MV-4-11 (cell line): Measurements from ENCODE around the gene RIMBP2.

Experiments
- DNase-seq: peaks from one replicate; lab custom pipeline; 2025; lab: John Stamatoyannopoulos, UW

RIMBP2 gene

DNA sequence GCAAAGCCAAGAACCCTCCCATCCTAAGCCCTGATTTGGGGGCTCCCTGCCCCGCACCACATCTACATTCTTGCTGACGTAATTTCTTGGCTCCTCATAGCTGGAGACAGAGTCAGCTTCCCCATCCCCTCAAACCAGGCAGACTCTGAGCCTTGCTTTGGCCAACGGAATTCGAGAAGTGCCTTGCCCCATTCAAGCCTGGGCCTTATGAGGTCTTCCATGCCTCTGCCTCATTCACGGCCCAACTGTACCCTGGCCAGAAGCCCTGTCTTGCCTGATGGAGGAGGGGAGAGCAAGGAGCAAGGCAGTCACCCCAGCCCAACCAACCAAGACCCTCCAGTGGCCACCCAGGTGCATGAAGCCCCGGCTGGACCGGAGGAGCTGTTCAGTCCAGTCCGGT, 214.3 kb downstream of the RIMBP2 start:
- no peak for DNase-seq

DNA sequence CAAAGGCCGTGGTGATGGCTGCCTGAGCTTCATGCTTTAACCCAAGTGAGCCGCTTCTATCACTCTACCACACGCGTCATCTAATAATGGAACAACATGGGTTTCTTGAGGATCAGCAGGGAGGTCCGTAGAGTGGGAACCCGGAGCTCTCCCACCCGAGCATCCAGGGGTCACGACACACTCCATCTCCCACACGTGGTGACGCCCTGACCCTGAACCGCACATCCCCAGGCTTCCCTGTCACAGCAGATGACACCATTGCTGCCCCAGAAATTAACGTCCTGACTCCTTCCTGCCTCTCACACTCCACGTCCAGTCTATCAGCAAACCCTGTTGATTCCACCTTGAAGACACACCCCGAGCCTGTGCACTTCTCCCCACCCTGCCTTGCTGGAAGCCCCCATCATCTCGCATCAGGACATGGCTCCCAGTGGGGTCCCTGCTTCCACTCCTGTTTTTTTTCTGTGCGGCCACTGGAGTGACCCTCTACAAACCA, 215.2 kb downstream of the RIMBP2 start:
- no peak for DNase-seq

DNA sequence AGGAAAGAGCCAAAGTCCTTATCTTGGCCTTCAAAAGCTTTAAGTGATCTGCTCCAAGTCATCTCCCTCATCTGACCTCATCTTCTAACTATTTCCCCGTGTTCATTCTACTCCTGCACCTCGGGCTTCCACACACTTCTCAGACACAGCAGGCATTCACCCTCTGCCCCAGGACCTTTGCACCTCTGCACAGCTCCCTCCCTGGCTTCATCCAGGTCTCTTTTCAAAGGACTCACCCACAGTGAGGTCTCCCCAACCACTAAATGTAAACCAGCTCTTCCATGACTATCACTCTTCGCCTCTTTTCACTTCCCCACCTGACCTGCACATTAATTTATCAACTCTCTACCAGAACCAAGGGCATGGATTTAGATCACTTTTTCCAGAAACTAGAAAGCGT, 216.6 kb downstream of the RIMBP2 start:
- DNase-seq, result no peak

DNA sequence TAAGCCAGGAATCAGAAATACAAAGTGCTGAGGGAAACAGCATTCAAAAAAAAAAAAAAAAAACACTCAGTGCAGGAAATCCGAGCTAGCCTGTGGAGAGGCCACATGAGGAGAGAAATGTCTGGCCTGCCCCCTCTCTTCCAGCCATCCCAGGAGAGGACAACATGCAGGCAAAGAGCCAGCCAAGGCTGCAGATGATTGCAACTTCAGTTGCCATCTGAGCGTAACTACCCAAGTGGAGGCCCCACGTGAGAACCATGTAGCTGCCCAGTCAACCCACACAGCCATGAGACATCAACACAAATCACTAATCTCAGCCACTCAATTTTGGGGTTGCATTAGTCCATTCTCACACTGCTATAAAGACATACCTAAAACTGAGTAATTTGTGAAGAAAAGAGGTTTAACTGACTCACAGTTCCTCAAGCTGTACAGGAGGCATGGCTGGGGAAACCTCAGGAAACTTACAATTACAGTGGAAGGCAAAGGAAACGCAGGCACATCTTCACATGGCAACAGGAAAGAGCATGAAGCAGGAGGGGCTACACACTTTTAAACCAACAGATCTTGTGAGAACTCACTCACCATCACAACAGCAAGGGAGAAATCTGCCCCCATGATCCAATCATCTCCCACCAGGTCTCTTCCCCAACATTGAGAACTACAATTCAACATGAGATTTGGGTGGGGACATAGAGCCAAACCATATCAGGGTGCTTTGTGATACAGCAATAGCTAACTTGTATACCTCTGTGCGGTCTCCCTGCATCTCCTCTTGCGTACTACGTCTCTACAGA, 217.3 kb downstream of the RIMBP2 start:
- no peak for DNase-seq

DNA sequence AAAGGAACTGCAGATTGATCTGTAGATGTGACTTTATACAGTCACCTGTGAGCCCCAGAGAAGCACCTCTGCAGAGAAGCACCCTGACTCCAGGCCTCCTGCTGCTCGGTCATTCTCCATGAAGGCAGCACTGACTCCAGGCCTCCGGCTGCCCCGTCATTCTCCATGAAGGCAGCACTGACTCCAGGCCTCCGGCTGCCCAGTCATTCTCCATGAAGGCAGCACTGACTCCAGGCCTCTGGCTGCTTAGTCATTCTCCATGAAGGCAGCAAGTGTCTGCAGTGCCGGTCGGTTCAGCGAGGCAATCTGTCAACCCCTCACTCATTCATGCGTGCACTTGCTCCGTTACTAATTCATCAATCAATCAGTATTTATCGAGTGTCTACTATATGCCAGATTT, 218.1 kb downstream of the RIMBP2 start:
- no peak for DNase-seq

DNA sequence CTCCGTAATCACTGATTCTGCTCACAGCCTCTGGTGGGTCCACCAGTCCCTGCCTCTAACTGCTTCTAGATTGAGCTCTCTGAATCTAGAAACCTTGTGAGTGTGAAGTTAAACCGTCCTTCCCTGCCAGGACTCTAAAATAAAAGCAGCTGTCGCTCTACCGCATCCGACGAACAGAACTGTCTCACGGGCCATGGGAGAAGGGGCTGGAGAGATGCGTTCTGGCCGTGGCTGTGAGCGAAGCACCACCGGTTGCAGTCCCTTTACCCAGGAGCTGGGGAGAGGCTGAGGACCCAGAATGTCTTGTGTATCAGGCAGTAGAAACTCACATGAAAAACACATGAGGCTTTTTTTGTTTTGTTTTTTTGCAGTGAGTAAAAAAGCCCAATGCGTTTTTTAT, 218.8 kb downstream of the RIMBP2 start:
- DNase-seq, result no peak

DNA sequence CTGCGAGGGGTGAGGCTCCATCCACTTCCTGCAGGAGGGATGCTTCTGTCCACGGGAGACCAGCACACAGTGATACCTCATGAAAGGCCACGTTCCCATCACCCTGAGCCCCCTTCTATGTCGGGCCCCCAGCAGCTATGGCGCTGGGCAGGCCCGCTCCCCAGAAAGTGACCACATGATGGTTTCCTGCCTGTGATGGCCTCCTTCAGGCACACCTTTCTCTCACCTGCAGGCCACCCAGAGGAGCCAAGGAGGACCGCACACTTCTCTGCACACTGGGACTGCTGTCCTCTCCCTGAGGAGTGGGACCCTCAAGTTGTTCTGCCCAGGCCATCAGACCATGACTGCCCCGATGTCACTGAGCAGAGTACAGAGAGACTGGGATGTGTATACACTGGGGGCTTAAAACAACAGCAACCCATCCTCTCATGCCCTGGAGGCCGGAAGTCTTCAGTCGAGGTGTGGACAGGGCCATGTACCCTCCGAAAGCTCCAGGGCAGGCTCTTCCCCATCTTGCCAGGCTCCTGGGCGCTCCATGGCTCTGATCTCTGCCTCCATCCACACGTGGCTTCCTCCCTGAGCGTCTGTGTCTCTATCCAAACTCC, 219.5 kb downstream of the RIMBP2 start:
- no peak for DNase-seq

DNA sequence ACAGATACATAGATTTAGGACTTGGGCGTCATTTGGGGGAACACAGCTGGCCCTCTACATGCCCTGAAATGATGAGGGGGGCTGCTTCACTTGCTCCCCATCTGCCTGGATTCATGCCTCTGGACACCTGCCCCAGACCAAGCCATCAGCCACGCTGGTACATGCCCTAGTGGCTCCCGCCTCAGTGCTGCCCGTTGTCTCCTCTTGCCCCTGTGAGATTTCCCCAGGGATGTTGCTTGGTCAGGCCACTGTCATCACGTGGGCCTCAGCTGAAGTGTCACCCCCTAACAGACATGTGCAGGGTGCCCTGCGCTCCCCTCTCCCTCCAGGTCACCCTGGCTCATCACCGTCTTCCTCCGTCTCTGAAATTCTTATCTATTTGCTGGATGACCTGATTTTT, 220.9 kb downstream of the RIMBP2 start:
- DNase-seq, result no peak

DNA sequence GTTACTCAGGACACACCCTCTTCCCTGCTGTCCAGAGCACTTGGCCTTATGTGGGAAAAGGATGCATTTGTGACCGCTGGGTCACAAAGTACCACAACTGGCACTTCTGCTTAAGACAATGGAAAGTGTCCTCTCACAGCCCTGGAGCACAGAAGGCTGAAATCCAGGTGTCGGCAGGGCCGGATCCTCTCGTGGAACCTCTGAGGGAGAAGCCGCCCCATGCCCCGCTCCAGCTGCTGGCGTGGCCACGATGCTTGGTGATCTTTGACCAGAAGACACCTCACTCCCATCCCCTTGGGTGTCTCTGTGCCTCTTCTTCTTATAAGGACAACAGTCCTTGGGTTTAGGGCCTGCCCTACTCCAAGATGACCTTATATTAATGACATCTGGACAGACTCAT, 221.4 kb downstream of the RIMBP2 start:
- no peak for DNase-seq

DNA sequence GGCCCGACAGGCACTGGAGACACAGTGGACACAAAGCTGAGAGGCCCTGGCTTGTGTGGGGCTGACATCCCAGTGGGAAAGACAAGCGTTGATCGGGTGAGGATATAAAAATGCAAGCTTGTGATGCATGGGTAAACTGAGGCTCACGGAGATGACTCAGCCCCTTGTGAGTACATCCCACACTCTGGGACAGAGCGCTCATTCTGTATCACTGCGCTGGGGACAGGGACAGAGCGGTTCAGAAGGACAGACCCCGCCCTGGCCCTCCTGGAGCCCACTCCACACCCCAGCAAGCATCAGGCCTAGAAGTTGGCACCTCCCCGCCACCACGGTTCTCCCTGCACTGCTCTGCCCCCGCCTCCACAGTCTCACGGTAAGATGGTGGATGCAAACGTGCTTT, 222.1 kb downstream of the RIMBP2 start:
- DNase-seq, result no peak

DNA sequence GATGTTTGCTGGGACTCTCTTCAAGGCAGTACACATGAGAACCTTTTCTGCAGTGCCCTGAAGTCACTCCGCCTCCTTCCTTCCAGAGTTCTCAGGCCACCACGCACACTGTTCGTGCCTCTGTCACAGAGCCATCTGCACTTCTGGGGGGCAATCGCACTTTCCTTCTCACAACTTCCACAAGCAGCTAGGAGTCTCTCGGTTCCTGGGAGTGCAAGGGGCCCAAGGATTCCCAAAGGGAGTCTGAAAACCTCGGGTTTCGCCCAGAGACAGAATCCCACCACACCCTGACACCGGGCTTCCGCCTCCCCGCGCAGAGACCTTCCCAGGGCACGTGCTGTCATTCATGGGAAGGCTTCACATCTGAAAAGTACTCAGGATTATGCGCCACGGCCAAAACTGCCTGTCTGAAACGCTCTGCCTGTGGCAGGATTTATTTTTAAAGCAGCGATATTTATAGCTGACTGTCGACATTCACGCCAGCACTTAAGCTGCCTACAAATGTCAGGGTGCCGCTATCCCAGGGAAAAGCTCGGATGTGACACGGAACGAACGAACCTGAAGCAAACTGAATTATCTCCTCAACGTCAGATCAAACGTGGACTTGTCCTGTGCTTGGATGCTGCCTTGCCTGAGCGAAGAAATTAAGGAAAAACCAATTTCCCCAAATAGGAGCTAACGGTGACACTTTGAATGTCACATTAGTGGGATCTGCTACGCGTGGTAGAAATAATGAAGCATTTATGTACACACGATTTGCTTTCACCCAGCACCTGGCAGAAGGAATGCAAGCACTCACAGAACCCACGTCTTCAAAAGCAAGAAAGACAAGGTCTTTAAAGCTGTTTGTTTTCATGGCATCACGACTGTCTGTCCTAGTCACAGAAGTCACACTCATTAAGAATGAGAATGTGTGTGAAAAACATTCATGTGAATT, 224.4 kb downstream of the RIMBP2 start:
- DNase-seq, result no peak

DNA sequence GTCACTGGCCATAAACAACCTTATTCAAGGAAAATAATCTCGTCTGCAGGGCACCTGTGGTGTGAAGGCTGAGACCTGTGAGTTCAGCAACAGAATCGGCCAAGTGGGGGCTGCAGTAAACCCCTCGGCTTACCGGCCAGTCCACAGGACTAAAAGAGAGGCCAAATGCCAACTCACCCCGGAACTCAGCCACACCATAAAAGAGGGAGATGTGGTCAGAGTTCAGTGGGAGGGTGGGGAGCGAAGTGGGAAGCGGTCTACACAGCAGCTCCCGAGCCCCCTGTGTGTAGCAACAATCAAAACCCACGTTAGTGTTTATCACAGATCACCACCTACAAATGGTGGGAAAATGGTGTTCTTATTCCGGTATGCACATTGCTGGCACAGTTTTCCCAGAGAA, 225.4 kb downstream of the RIMBP2 start:
- DNase-seq, result no peak

DNA sequence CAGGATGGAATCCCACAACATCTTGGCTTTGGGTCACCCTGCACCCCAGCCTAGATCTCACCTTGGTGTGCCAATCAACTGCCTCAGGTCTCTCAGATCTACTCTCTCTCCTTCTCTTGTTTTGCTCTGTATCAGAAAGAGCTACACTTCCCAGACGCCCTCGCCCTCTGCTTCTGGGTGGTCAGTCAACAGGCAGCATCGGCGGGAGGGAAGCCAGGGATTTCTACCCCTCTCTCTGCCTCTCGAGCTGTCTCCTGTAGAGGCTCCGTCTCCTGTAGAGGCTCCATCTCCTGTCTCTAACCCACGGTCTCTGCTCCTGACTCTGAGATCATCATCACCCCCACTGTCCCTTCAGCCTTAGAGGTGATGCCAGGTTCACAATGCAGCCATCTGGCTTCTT, 226.8 kb downstream of the RIMBP2 start:
- no peak for DNase-seq

DNA sequence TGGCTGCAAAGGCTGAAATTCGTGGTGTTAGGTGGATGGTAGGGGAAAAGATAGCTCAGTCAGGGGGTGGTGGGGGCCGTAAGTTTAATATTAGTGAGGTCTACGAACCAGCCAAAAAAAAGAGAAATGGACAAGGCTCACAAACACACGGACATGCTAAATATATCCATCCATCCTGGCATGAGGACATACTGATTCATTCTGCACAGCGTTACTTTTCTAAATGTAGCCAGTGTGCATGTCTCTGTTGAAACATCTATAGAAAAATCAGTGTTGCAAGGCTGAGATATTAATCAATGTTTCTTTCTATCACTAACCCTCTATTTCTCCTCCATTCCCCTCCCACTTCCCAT, 227.8 kb downstream of the RIMBP2 start:
- no peak for DNase-seq

DNA sequence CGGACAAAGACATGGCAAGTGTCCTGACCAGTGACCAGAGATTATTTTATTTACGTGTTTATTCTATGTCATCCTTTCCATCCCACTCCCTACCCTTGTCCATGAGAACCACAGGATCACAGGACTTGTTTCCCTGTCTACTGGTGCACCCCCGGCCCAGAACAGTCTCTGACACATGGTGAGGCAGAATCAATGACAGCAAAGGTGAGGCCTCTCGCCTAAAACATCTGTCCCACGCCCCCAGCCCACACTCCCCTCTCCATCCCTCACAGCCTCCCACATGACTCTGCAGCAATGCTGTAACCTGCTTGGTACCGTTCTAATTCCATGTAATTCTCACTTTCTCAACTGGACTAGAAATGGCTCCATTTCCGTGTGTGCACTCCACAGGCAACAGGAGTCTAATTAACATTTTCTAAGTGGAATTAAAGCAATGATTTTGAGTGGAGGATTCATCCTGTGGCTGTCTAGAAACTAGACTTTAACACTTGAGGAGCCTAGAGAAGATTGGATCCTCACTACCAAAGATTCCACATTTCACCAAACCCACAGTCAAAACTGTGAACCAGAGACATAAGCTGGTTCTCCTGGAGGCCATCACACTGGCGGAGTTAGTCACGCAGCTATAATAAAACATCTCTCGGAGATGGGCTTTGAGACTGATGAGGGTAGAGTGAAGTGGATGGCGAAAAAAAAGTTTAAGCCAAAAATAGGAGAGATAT, 228.3 kb downstream of the RIMBP2 start:
- no peak for DNase-seq

DNA sequence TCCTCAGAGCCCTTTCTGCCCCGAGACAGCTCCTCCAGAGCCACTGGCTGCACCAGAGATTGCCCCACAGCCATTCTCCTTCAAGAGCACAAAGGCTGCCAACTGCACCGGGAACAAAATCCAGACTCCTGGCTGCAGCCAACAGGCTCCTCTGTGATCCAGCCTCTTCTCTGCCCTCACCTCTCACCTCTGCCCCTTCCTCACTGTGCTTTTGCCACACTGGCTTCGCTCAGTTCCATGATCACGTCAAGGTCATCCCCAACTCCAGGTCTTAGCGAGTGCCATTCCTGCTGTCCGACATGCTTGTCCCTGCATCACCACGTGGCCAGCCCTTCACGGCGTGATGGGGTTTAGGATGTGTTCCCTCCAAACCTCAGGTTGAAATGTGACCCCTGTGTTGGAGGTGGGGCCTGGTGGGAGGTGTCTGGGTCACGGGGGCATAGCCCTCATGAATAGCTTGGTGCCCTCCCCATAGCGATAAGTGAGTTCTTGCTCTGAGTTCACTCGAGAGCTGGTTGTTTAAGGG, 229.1 kb downstream of the RIMBP2 start:
- no peak for DNase-seq

DNA sequence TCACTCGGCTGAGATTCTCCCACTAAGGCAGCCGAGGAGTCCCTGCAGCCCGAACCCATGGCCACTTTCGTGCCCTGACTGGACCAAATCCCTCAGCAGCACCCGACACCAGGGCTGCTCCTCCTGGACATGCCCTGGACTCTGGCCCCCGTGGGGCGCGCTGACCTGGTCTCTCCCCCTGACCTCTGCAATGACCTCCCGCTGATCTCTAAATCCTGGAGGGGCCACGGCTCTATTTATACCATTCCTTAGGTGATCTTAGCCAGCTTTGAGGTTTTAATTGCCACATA, 230.0 kb downstream of the RIMBP2 start:
- no peak for DNase-seq

DNA sequence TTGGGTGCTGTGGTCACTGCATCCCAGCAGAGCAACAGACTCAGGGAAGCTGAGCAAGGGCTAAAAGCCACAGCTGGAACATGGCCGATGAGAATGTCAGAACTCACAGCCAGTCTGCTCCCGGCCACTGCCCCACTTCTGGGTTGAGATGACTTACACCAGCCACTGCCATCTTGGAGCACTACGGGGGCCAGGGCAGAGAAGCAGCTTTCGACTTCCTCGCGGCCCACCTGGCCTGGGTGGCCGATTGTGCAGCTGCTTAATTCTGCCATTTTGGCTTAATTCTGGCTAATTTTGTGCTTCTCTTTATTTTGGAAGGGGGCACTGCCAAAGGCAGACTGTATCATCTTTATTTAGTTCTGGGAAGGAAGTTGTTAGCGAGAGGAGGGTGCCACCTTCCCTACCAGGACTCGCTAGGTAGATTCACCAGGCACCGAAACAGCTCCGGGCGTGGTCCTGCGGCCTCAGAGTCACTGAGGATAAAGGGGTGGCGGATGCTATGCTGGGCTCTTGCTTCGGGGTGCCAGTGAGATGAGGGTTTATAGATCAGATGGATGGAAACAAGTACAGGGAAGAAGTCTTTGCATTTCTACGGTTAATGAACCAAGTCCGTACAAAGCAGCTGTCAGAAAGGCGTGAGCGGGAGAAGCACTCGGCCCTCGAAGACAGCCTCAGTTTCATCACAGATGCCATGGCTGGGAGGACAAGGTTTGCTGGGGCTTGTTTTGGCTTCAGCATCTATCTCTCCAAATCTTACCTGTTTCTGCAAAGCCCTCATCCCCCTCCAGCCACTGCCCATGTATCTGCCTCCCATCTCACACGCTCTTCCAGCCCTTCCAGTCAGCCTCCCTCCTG, 230.6 kb downstream of the RIMBP2 start:
- DNase-seq, result no peak

DNA sequence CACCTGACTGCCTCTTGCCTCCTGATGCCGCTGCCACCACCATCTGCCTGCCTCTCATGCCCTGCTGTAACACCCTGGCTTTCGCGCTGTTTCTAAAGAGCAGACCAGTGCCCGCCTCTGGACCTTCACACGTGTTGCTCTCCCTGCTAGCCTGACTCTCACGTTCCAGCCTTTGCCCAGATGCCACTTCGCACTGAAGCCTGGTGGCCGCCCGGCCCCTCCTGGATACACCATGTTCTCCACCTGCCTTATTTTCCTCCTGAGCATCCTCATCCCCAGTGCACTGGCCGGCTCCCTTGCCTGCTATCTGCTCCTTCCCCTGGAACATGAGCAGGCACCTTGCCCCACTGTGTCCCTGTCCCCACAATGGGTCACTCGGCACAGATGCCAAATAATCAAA, 231.9 kb downstream of the RIMBP2 start:
- no peak for DNase-seq

DNA sequence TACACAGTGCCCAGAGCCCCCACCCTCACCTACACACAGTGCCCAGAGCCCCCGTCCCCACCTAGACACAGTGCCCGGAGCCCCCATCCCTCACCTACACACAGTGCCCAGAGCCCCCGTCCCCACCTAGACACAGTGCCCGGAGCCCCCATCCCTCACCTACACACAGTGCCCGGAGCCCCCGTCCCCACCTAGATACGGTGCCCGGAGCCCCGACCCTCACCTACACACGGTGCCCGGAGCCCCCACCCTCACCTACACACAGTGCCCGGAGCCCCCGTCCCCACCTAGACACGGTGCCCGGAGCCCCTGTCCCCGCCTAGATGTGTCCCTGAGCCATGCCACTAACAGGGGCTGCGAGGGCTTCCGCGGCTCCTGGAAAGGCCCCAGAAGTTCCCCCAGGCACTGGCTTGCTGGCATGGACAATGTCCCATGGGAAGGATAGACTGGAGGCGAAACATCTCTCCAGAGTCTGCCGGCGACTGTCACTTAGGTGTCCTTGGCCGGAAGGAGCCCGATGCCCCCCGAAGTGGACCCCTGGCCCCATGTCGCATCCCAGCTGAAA, 232.4 kb downstream of the RIMBP2 start:
- DNase-seq, result no peak

DNA sequence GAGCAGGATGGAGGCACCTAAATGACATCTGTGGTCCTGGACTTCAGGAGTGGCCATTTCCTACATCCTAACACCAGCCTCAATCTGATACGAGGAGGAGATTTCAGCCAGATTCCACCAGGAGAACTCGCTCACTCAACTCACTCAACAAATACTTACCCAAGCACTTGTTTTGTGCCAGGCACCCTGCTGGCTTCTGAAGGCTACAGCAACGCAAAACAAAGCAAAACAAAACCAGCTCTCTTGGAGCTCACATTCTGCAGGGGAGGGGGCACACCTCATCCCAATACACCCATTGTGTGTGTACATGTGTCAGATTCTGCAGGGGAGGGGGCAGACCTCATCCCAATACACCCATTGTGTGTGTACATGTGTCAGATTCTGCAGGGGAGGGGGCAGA, 233.7 kb downstream of the RIMBP2 start:
- no peak for DNase-seq
